Mesendoderm (in vitro differentiated cells): ENCODE results near the gene ABCC1.

ENCODE experiments used
- DNase-seq: peaks from one replicate; pipeline ENCODE4 v3.0.0; 2013
- H2AK5ac ChIP-seq: 2 replicates; pipeline ENCODE4 v1.6.1; 2013; ENCODE audit warnings: low read length, inconsistent platforms
- H2BK120ac ChIP-seq: 2 replicates; pipeline ENCODE4 v1.6.1; 2013; ENCODE audit warnings: low read depth, mild to moderate bottlenecking, low read length, moderate library complexity, mixed read lengths
- H2BK15ac ChIP-seq: replicated peaks from 2 replicates; pipeline ENCODE4 v1.6.1; 2013; ENCODE audit warnings: low read depth, mild to moderate bottlenecking, moderate library complexity
- H2BK5ac ChIP-seq: 2 replicates; pipeline ENCODE4 v1.6.1; 2013; ENCODE audit warnings: low read length, inconsistent platforms
- H3K18ac ChIP-seq: 2 replicates; pipeline ENCODE4 v1.6.1; 2013; ENCODE audit warnings: mild to moderate bottlenecking, low read length, mixed read lengths
- H3K23ac ChIP-seq: one replicate; pipeline ENCODE4 v1.6.1; 2013; ENCODE audit warnings: low read length
- H3K27ac ChIP-seq: 2 replicates; pipeline ENCODE4 v1.5.1; 2013; ENCODE audit warnings: low read depth, mild to moderate bottlenecking, inconsistent platforms, low read length, moderate library complexity
- H3K27me3 ChIP-seq: 2 replicates; pipeline ENCODE4 v1.6.1; 2013; ENCODE audit warnings: low read length, control low read depth, mild to moderate bottlenecking, inconsistent platforms; ENCODE audit not compliant: insufficient read depth, poor library complexity
- H3K36me3 ChIP-seq: 2 replicates; pipeline ENCODE4 v1.6.1; 2013; ENCODE audit warnings: low read length, inconsistent platforms; ENCODE audit not compliant: control insufficient read depth, insufficient read depth
- H3K4ac ChIP-seq: one replicate; pipeline ENCODE4 v1.6.1; 2013; ENCODE audit warnings: low read depth, mild to moderate bottlenecking, low read length, moderate library complexity
- H3K4me1 ChIP-seq: 2 replicates; pipeline ENCODE4 v1.6.1; 2013; ENCODE audit warnings: low read depth, low read length, inconsistent platforms; ENCODE audit not compliant: control insufficient read depth
- H3K4me2 ChIP-seq: 2 replicates; pipeline ENCODE4 v1.6.1; 2013; ENCODE audit warnings: low read length
- H3K4me3 ChIP-seq: 2 replicates; pipeline ENCODE4 v1.5.1; 2013; ENCODE audit warnings: mild to moderate bottlenecking, low read length
- H3K56ac ChIP-seq: one replicate; pipeline ENCODE4 v1.6.1; 2013; ENCODE audit warnings: low read length
- H3K79me1 ChIP-seq: 2 replicates; pipeline ENCODE4 v1.6.1; 2013; ENCODE audit warnings: low read length, inconsistent platforms
- H3K79me2 ChIP-seq: 2 replicates; pipeline ENCODE4 v1.6.1; 2013; ENCODE audit warnings: mild to moderate bottlenecking, low read length; ENCODE audit not compliant: control insufficient read depth, insufficient read depth
- H3K9ac ChIP-seq: 2 replicates; pipeline ENCODE4 v1.6.1; 2013; ENCODE audit warnings: low read length, inconsistent platforms
- H4K5ac ChIP-seq: one replicate; pipeline ENCODE4 v1.6.1; 2013; ENCODE audit warnings: low read length
- H4K8ac ChIP-seq: one replicate; pipeline ENCODE4 v1.6.1; 2013; ENCODE audit warnings: low read depth, mild to moderate bottlenecking, control low read depth, low read length, moderate library complexity
- whole genome bisulfite sequencing: extraction: QIAGEN DNeasy Blood & Tissue Kit; methylation state at CpG from one replicate; pipeline ENCODE4 v1.1.7; 2013; ENCODE audit warnings: low lambda C conversion rate, missing lambda C conversion rate; ENCODE audit not compliant: insufficient coverage; ENCODE audit errors: extremely low coverage; 5-methylcytosine and 5-hydroxymethylcytosine counted together

The ABCC1 gene

DNA sequence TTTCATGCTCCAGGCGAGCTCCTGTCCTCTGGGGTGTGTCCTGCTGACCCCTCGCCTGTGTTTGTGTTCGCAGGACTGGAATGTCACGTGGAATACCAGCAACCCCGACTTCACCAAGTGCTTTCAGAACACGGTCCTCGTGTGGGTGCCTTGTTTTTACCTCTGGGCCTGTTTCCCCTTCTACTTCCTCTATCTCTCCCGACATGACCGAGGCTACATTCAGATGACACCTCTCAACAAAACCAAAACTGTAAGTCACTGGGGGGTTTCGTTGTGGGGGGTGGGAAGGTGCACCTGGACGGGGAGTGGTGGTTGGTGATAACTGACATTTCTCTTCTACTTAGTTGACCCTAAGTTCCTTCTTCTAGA, 58.3 kb downstream of the ABCC1 start:
- Histone ChIP-seq H3K4me1 (no peaks in the 10 kb centered on the region), H3K36me3 (no peaks in the 10 kb centered on the region), H2BK15ac (no peak overlapping the region), H4K8ac (no peak overlapping the region), H3K27me3 (no peaks in the 10 kb centered on the region), H3K56ac (no peak overlapping the region), H2BK120ac (no peak overlapping the region), H3K23ac (no peak overlapping the region), H3K27ac (no peak overlapping the region), H3K9ac (no peak overlapping the region), H3K4me2 (no peak overlapping the region), H4K5ac (no peak overlapping the region), H3K79me1 (peaks cover 3% of the 10 kb centered on the region), H2AK5ac (no peak overlapping the region), H3K18ac (no peak overlapping the region), H3K79me2 (peaks cover 3% of the 10 kb centered on the region), H2BK5ac (no peak overlapping the region), H3K4me3 (no peak overlapping the region), H3K4ac (no peak overlapping the region)
- DNase-seq: no peak
- no CpG with 5 or more reads among the region's 11 CpGs for WGBS

DNA sequence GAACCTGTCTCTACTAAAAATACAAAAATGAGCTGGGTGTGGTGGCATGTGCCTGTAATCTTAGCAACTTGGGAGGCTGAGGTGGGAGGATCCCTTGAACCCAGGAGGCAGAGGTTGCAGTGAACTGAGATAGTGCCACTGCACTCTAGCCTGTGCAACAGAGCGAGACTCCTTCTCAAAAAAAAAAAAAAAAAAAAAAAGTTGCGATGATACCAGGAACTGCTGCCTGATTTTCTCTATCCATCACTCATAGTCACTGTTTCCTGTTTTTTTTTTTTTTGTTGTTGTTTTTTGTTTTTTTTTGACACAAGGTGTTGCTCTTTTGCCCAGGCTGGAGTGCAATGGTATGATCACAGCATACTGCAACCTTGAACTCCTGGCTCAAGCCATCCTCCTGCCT, 59.2 kb downstream of the ABCC1 start:
- no peaks in the 10 kb centered on the region for H3K27me3 ChIP-seq
- no peak overlapping the region for H3K4ac ChIP-seq
- H3K4me3 ChIP-seq: no peak overlapping the region
- H2BK5ac ChIP-seq: no peak overlapping the region
- H2BK15ac ChIP-seq: no peak overlapping the region
- no peak for DNase-seq
- H4K5ac ChIP-seq: no peak overlapping the region
- no peak overlapping the region for H4K8ac ChIP-seq
- no peak overlapping the region for H3K18ac ChIP-seq
- H3K27ac ChIP-seq: no peak overlapping the region
- no peaks in the 10 kb centered on the region for H3K4me1 ChIP-seq
- H3K79me1 ChIP-seq: peaks cover 3% of the 10 kb centered on the region
- no peak overlapping the region for H3K9ac ChIP-seq
- H3K56ac ChIP-seq: no peak overlapping the region
- no peak overlapping the region for H3K23ac ChIP-seq
- no peaks in the 10 kb centered on the region for H3K36me3 ChIP-seq
- no CpG with 5 or more reads among the region's 2 CpGs for WGBS
- H3K4me2 ChIP-seq: no peak overlapping the region
- H2AK5ac ChIP-seq: no peak overlapping the region
- peaks cover 3% of the 10 kb centered on the region for H3K79me2 ChIP-seq
- no peak overlapping the region for H2BK120ac ChIP-seq

DNA sequence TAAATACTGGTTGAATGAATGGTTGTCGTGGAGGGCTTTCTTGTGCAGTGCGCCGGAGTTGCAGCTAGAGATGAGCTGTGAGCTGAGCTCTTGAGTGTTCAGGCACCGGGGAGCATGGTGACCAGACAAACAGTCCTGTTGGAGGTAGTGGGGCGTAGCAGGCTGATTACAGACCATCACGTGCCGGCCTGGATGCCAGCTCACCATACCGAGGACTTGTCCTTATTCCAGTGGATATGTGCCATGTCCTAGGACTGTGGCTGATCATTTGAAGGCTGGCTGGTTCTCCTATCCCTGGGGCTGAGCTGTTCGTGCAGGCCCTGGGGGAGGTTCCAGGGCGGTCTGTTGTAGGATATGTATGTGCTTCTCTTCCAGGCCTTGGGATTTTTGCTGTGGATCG, 60.0 kb downstream of the ABCC1 start:
- no peaks in the 10 kb centered on the region for H3K27me3 ChIP-seq
- no peaks in the 10 kb centered on the region for H3K36me3 ChIP-seq
- no peak overlapping the region for H2BK15ac ChIP-seq
- H3K4me1 ChIP-seq: no peaks in the 10 kb centered on the region
- H2BK5ac ChIP-seq: no peak overlapping the region
- H2BK120ac ChIP-seq: no peak overlapping the region
- H3K56ac ChIP-seq: no peak overlapping the region
- no peak overlapping the region for H3K27ac ChIP-seq
- H4K5ac ChIP-seq: no peak overlapping the region
- no CpG with 5 or more reads among the region's 11 CpGs for WGBS
- H2AK5ac ChIP-seq: no peak overlapping the region
- H3K18ac ChIP-seq: no peak overlapping the region
- DNase-seq: no peak
- peaks cover 3% of the 10 kb centered on the region for H3K79me1 ChIP-seq
- peaks cover 2% of the 10 kb centered on the region for H3K79me2 ChIP-seq
- no peak overlapping the region for H4K8ac ChIP-seq
- no peak overlapping the region for H3K4me3 ChIP-seq
- H3K9ac ChIP-seq: no peak overlapping the region
- H3K4me2 ChIP-seq: no peak overlapping the region
- H3K23ac ChIP-seq: no peak overlapping the region
- H3K4ac ChIP-seq: no peak overlapping the region

DNA sequence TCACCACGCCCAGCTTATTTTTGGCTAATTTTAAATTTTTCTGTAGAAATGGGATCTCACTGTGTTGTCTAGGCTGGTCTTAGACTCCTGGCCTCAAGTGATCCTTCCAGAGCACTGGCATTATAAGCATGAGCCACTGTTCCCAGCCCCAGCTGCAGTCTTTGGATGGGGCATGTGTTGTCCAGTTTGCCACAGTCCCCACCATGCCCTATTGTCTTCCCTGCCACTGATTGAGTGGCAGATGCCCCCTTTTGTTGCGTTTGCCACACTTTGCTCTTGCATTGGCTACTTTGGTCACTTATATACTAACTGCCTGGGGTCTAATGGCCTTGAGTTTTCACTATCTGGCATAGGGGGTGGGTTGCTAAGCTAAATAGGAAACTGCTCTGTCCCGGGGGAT, 60.8 kb downstream of the ABCC1 start:
- Histone ChIP-seq H3K4me1 (no peaks in the 10 kb centered on the region), H3K4me3 (no peak overlapping the region), H3K27me3 (no peaks in the 10 kb centered on the region), H4K5ac (no peak overlapping the region), H3K23ac (no peak overlapping the region), H3K79me2 (peaks cover 2% of the 10 kb centered on the region), H3K18ac (no peak overlapping the region), H3K36me3 (no peaks in the 10 kb centered on the region), H3K27ac (no peak overlapping the region), H2BK15ac (no peak overlapping the region), H2BK120ac (no peak overlapping the region), H2BK5ac (no peak overlapping the region), H3K56ac (no peak overlapping the region), H3K79me1 (peaks cover 2% of the 10 kb centered on the region), H2AK5ac (no peak overlapping the region), H3K9ac (no peak overlapping the region), H3K4ac (no peak overlapping the region), H4K8ac (no peak overlapping the region), H3K4me2 (no peak overlapping the region)
- no peak for DNase-seq
- WGBS: no CpG with 5 or more reads among the region's 3 CpGs

DNA sequence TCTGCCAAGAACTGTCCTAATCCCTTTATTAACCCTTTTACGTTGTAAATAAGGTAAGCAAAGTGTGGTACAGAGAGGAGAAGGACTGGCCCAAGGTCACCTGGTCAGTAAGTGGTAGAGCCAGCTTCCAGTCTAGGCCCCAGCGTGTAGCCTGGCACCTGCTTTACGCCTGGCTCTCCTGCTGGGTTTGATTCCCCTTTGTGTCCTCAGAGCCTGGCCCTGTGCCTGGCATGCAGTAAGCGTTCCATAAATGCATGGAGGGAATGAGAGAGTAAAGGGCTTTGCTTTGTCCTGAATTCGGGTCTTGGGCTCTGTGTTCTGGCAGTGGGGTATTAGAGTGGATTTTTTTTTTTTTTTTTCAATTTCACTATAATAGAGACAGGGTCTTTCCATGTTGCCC, 62.7 kb downstream of the ABCC1 start:
- Histone ChIP-seq H3K4me3 (no peak overlapping the region), H2AK5ac (no peak overlapping the region), H3K4ac (no peak overlapping the region), H4K8ac (no peak overlapping the region), H2BK120ac (no peak overlapping the region), H3K36me3 (peaks cover 5% of the 10 kb centered on the region), H2BK15ac (no peak overlapping the region), H3K9ac (no peak overlapping the region), H3K27ac (no peak overlapping the region), H3K79me1 (no peaks in the 10 kb centered on the region), H3K56ac (no peak overlapping the region), H4K5ac (no peak overlapping the region), H3K4me1 (no peaks in the 10 kb centered on the region), H3K79me2 (no peaks in the 10 kb centered on the region), H3K18ac (no peak overlapping the region), H3K4me2 (no peak overlapping the region), H3K23ac (no peak overlapping the region), H2BK5ac (no peak overlapping the region), H3K27me3 (no peaks in the 10 kb centered on the region)
- WGBS: no CpG with 5 or more reads among the region's 5 CpGs
- DNase-seq: no peak

DNA sequence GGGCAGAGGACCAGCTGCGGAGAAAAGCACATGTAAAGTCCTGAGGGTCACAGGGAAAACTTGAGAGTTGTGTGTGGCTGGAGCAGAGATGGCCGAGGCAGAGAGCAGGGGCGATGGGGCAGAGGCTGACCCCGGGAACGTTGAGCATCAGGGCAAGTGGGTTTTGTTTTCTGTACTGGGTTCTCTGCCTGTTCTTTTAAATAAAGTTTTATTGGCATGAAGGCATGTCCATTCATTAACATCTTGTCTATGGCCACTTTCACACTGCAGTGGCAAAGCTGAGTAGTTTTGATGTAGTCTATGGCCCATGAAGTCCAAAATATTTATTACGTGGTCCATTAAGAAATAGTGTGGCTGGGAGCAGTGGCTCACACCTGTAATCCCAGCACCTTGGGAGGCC, 64.4 kb downstream of the ABCC1 start:
- Histone ChIP-seq H2BK15ac (no peak overlapping the region), H2BK5ac (no peak overlapping the region)

More for the DNA sequence above, 64.4 kb downstream of the ABCC1 start:
- no peak overlapping the region for H3K27ac ChIP-seq
- H3K79me2 ChIP-seq: no peaks in the 10 kb centered on the region
- no peak overlapping the region for H3K4me3 ChIP-seq
- H3K4me2 ChIP-seq: no peak overlapping the region
- no peaks in the 10 kb centered on the region for H3K27me3 ChIP-seq
- H2AK5ac ChIP-seq: no peak overlapping the region
- no peak for DNase-seq
- no CpG with 5 or more reads among the region's 6 CpGs for WGBS
- H3K18ac ChIP-seq: no peak overlapping the region
- H2BK120ac ChIP-seq: no peak overlapping the region
- no peak overlapping the region for H3K4ac ChIP-seq
- H3K56ac ChIP-seq: no peak overlapping the region
- no peaks in the 10 kb centered on the region for H3K79me1 ChIP-seq
- no peak overlapping the region for H4K8ac ChIP-seq
- no peaks in the 10 kb centered on the region for H3K4me1 ChIP-seq
- H3K9ac ChIP-seq: no peak overlapping the region
- no peak overlapping the region for H4K5ac ChIP-seq
- H3K23ac ChIP-seq: no peak overlapping the region
- H3K36me3 ChIP-seq: peaks cover 5% of the 10 kb centered on the region
